Psoas muscle (tissue), 8 donors: ENCODE measurements around the gene SSH2. TPM values are rescaled to one million over a fixed set of nuclear protein-coding genes. Genes with fewer than 3 reads are reported as not detected.

Source experiments
- ATAC-seq, 4 donors: fragments of 200-7000 bp; cut with Tn5 transposase; one replicate each; pipeline ENCODE4 v1.9.1; 2020; ENCODE audit warnings: moderate library complexity in 3 of 4, mild to moderate bottlenecking in 2 of 4
- DNase-seq, 2 donors: peaks; one replicate each; pipeline ENCODE4 v3.0.0-alpha.2; 2020
- H3K27ac ChIP-seq: fragments of 200-600 bp; one replicate; pipeline ENCODE4 v1.8.0; 2022
- H3K27me3 ChIP-seq, 3 donors: fragments of 200-600 bp in 1 of 3; one replicate each; pipeline versions ENCODE4 v1.6.1 to v1.8.0; 2013 to 2022; ENCODE audit warnings: low read length in 2 of 3, mild to moderate bottlenecking in 2 of 3, moderate library complexity in 1 of 3; ENCODE audit not compliant: insufficient read depth in 3 of 3
- H3K36me3 ChIP-seq, 2 donors: fragments of 200-600 bp in 1 of 2; one replicate each; pipeline versions ENCODE4 v1.6.1 to v1.8.0; 2013 to 2022; ENCODE audit warnings: low read depth in 1 of 2, mild to moderate bottlenecking in 1 of 2, moderate library complexity in 1 of 2; ENCODE audit not compliant: insufficient read depth in 1 of 2
- H3K4me1 ChIP-seq: fragments of 200-600 bp; one replicate; pipeline ENCODE4 v1.8.0; 2022
- H3K4me3 ChIP-seq: fragments of 200-600 bp; one replicate; pipeline ENCODE4 v1.8.0; 2022; ENCODE audit warnings: mild to moderate bottlenecking
- H3K9me3 ChIP-seq: fragments of 200-600 bp; one replicate; pipeline ENCODE4 v1.8.0; 2022
- CTCF ChIP-seq: fragments of 200-600 bp; IDR thresholded peaks from one replicate; pipeline ENCODE4 v1.8.0; 2022; ENCODE audit warnings: antibody characterized with exemption
- WGBS, 3 donors: extraction: QIAGEN DNeasy Blood & Tissue Kit; methylation state at CpG; one replicate each; pipeline versions ENCODE4 v1.1.6 to v1.1.7; 2013; 5-methylcytosine and 5-hydroxymethylcytosine counted together
- intact Hi-C, 2 donors: fragments of 100-400 bp; cut with DNase I; formaldehyde crosslinking; loops; one replicate each; pipeline versions ENCODE4 v1.11.0 to v1.14.2; 2022
- polyA plus RNA-seq, 3 donors: library from polyadenylated mRNA; stranded (reverse); fragments of 200-250 nt; gene quantifications; one replicate each; pipeline ENCODE4 v1.2.3, GENCODE V29; 2013
- total RNA-seq, 4 donors: library from RNA; stranded (reverse); fragmentation: NEBNext Ultra II Directional in 2 of 4; extraction: Animal tissue kit (Norgen Biotek cat#: 25700) in 2 of 4; gene quantifications; one replicate each; pipeline versions ENCODE4 v1.2.1 to v1.2.4, GENCODE V29; 2021 to 2023
- donor health status: healthy with polysubstance abuse.
- donor health status: DM: no; HTN: no; CAD: no; lungs with moderate emphysema.
- donor health status: Bipolar disorder and iron deficiency.
- donor health status: healthy.
- donor health status: DM: yes; HTN: yes; CAD: no.
- donor health status: DM: no; HTN: no; CAD: no.
- donor health status: DM: no; HTN: no; CAD: no.
- donor health status: DM: yes; HTN: yes; CAD: no.

The SSH2 gene
- total and polyA plus RNA-seq, 7 donors: 28.0 to 168 (median 107) TPM

- intact Hi-C loops: loop anchor here in 1 of 2 donors (10.0 kb wide), 1 partner anchor 294 kb away; no protein-coding TSS in a partner anchor
Measured at GRCh38 chr17:29800457-29800856, 129.6 kb downstream of the SSH2 start.

GRCh38 chr17:29796652-29797051, 133.4 kb downstream of the SSH2 start:
- intact Hi-C loops: no loop called here
- ATAC-seq: no peak
- Histone ChIP-seq H3K27me3 (no peaks in the 10 kb centered on the region), H3K27ac (no peak overlapping the region), H3K36me3 (peaks cover 0 to 19% of the 10 kb centered on the region in 2 donors), H3K4me3 (no peak overlapping the region), H3K4me1 (no peaks in the 10 kb centered on the region), H3K9me3 (no peaks in the 10 kb centered on the region)
- no peak for TF ChIP-seq CTCF
- no peak for DNase-seq
- WGBS, 3 donors: 94 to 97% (median 96%) methylated on average over 2 of the region's 2 CpGs

More at GRCh38 chr17:29800457-29800856, 129.6 kb downstream of the SSH2 start:
- no peaks in the 10 kb centered on the region for H3K36me3 ChIP-seq
- H3K9me3 ChIP-seq: no peaks in the 10 kb centered on the region
- H3K4me3 ChIP-seq: no peak overlapping the region
- TF ChIP-seq CTCF: no peak
- 98% methylated on average over 1 of the region's 1 CpG for WGBS, 3 donors
- ATAC-seq: no peak
- H3K27me3 ChIP-seq: no peaks in the 10 kb centered on the region
- no peaks in the 10 kb centered on the region for H3K4me1 ChIP-seq
- DNase-seq: no peak
- no peak overlapping the region for H3K27ac ChIP-seq

- no peaks in the 10 kb centered on the region for H3K9me3 ChIP-seq
- H3K4me3 ChIP-seq: no peak overlapping the region
- DNase-seq (no peak), ATAC-seq (no peak)
- H3K4me1 ChIP-seq: no peaks in the 10 kb centered on the region
- no peaks in the 10 kb centered on the region for H3K27me3 ChIP-seq
- 78 to 87% (median 81%) methylated on average over 5 of the region's 5 CpGs for WGBS, 3 donors
- no peak overlapping the region for H3K27ac ChIP-seq
- TF ChIP-seq CTCF: no peak
- intact Hi-C loops: no loop called here
- peaks cover 0 to 28% of the 10 kb centered on the region in 2 donors for H3K36me3 ChIP-seq
Measured at GRCh38 chr17:29793501-29793900, 136.5 kb downstream of the SSH2 start.

GRCh38 chr17:29791336-29792080, 138.5 kb downstream of the SSH2 start:
- ATAC-seq: no peak
- intact Hi-C loops: no loop called here
- Histone ChIP-seq H3K4me1 (no peaks in the 10 kb centered on the region), H3K9me3 (no peaks in the 10 kb centered on the region), H3K27ac (no peak overlapping the region), H3K36me3 (peaks cover 0 to 28% of the 10 kb centered on the region in 2 donors), H3K27me3 (no peaks in the 10 kb centered on the region), H3K4me3 (no peak overlapping the region)
- WGBS, 3 donors: 90 to 99% (median 98%) methylated on average over 3 of the region's 3 CpGs
- no peak for TF ChIP-seq CTCF
- DNase-seq: no peak
